Epithelial cell of proximal tubule (primary cell): ENCODE measurements around the gene CIAO2B. TPM values are rescaled to one million over a fixed set of nuclear protein-coding genes. Genes with fewer than 3 reads are reported as not detected.
"Not testable (repeated sequence)": the region's sequence is repeated elsewhere in the genome, so short reads cannot be mapped to it uniquely, and the experiment has no call there.

Source experiments
- DNase-seq: peaks from one replicate; pipeline ENCODE4 v3.0.0-alpha.2; 2011; ENCODE audit warnings: low read depth
- H3K4me3 ChIP-seq: 2 replicates; pipeline ENCODE4 v1.5.1; 2011; ENCODE audit warnings: low read depth, mild to moderate bottlenecking, low read length
- total RNA-seq: library from RNA; depleted of rRNA; stranded (reverse); fragments of >200 nt; gene quantifications from 2 replicates; pipeline ENCODE4 v1.2.3, GENCODE V29; 2015
- TF ChIP-seq, protein P1 (sequence below): conservative IDR thresholded peaks from 2 replicates; pipeline ENCODE4 v1.5.1; 2012; ENCODE audit warnings: low read depth, mild to moderate bottlenecking, low read length

Gene CIAO2B
- 123 and 178 TPM in 2 replicates for total RNA-seq

DNA sequence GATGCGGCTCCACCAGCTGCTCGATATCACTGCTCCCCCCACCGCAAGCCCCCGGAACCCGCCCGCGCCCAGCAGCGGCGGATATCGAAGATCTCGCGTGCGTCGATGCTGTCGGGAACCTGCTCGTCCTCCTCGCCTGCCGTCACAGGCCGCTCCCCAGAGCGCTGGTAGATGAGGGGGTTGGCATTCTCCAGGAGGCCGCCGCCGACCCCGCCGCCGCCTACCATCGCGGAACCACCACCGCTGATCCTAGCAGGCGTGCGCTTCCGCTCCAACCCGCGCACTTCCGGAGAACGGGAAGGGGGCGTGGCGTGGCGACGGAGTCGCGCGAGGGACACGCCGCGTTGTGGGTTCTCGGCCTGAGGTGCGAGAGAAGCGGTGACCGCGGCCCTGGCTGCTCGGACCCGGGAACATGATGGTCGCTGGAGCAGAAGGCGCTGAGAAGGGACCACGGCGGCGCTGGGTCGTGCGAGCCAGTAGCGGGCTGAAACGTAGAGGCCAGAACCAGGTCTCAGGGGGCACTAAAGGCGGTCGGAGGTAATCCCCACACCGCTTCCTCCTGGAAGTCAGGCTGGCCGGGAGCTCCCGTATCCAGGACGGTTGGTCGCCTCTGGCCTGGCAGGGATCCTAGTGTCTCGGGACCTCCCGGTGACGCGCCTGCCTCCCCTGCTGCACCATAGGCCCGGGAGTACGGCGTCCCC is at the start of gene CIAO2B:
Gene CIAO2B, minus strand, starts transcription at position 265 of the 701 bp plus-strand sequence. Its CDS starts 38 bp downstream, at position 227.
- TF ChIP-seq, protein P1, sequence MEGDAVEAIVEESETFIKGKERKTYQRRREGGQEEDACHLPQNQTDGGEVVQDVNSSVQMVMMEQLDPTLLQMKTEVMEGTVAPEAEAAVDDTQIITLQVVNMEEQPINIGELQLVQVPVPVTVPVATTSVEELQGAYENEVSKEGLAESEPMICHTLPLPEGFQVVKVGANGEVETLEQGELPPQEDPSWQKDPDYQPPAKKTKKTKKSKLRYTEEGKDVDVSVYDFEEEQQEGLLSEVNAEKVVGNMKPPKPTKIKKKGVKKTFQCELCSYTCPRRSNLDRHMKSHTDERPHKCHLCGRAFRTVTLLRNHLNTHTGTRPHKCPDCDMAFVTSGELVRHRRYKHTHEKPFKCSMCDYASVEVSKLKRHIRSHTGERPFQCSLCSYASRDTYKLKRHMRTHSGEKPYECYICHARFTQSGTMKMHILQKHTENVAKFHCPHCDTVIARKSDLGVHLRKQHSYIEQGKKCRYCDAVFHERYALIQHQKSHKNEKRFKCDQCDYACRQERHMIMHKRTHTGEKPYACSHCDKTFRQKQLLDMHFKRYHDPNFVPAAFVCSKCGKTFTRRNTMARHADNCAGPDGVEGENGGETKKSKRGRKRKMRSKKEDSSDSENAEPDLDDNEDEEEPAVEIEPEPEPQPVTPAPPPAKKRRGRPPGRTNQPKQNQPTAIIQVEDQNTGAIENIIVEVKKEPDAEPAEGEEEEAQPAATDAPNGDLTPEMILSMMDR = no peak
- no peak for DNase-seq
- peak within 1 kb of the TSS; percentile 78 for H3K4me3 ChIP-seq

DNA sequence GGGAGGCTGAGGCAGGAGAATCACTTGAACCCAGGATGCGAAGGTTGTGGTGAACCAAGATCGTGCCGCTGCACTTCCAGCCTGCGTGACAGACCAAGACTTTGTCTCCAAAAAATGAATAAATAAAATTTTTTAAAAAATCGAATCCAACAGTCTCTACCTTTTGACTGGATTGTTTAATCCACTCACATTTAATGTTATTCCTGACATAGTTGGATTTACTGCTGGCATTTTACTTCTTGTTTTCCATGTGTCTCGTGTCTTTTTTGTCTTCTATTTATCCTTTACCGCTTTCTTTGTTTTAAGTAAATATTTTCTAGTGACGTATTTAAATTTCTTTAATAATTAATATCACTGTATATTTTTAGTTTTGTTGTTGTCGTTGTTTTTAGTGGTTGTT is 48.8 kb upstream of the CIAO2B start:
- TF ChIP-seq, protein P1 = no peak
- H3K4me3 ChIP-seq = no peak overlapping the region
- DNase-seq = no peak

DNA sequence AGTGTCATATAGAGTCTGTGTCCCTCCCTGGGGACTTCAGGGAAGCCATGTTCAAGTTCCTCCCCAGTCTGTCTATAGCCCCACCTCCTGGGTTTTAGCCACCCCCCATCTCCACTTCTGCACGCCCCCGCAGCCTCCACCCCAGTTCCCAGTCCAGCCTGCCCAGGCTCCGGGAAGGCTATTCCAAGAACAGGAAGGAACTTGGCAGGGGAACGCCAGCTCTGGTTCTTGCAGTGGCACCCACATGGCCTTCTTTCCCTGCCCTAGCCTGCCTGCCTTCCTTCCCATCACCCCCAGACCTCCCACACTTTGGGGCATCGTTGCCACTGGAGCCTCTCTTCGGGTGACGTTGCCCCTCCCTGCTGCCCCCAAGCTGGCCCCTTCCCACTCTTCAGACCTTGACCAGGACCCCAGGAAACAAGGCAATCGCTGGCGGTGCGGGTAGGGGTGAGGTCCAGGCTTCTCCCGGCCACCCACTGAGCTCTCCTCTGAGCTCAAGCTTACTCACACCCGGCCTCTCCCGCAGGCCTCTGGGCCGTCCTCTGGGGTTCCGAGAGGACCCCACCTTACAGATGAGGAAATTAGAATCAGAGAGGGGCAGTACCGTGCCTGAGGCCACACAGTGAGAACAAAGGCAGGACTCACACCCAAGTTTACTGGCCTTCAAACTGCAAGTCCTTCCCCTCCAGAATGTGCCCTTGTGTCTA is 45.0 kb upstream of the CIAO2B start:
- TF ChIP-seq, protein P1 = no peak
- H3K4me3 ChIP-seq = no peak overlapping the region
- no peak for DNase-seq

DNA sequence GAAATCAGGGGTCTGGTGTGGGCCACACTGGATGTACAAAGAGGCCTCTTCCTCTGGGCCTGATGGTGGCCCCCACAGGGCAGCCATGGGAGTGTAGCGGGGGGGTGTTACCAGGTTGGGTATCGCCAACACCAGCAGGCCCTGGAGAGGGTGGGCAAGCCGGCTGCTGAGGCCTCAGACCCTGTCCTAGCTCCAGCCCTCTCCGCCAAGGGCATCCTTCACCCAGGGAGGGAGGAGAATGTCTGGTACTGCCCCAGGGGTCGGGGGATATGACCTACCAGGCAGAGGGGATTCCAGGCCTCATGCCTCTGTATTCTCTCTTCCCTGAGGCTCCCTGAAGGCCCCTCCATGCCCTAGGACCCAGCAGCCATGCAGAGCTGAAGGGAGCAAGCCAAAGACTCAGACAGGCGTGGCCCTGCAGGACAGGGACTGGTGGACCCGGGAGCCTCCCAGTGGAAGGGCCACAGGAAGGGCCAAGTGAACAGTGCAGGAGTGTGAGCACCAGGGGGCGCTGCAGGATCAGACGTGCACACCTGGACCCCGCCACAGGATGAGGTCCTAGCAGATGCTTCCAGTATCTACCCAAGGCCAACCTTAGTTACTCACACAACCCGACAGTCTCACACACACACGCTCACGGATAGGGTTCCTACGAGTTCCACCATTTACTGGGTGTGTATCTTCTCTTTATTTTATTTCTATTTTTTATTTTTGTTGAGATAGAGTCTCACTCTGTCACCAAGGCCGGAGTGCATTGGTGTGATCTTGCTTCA is 43.3 kb upstream of the CIAO2B start:
- H3K4me3 ChIP-seq = no peak overlapping the region
- TF ChIP-seq, protein P1 = peak; percentile 93
- no peak for DNase-seq

GRCh38 chr16:66976746-66977145 is 42.5 kb upstream of the CIAO2B start:
- DNase-seq = no peak
- TF ChIP-seq, protein P1 = no peak
- H3K4me3 ChIP-seq = no peak overlapping the region

DNA sequence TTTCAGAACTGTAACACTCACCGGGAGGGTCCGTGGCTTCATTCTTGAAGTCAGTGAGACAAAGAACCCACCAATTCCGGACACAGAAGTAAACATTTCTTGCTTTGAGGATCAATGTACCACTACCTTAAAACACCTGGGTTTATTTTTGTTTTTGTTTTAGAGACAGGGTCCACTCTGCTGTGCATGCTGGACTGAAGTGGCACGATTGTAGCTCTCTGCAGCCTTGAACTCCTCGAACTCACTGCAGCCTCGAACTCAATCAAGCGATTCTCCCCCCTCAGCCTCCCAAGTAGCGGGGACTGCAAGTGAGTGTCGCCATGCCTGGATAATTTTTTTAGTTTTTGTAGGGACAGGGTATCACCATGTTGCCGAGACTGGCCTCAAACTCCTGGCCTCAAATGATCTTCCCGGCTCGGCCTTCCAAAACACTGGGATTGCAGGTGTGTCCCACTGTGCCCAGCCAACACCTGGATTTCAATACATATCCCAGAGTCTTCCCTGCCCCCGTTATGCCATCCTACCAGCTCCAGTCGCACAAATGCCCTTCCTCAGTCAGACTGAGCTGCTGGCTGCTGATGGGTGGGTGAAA is 41.2 kb upstream of the CIAO2B start:
- H3K4me3 ChIP-seq = no peak overlapping the region
- TF ChIP-seq, protein P1 = no peak
- no peak for DNase-seq

DNA sequence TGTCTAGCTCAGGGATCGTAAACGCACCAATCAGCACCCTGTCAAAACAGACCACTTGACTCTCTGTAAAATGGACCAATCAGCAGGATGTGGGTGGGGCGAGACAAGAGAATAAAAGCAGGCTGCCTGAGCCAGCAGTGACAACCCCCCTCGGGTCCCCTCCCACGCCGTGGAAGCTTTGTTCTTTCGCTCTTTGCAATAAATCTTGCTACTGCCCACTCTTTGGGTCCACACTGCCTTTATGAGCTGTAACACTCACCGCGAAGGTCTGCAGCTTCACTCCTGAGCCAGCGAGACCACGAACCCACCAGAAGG is 40.7 kb upstream of the CIAO2B start:
- H3K4me3 ChIP-seq, DNase-seq: not testable (repeated sequence)

DNA sequence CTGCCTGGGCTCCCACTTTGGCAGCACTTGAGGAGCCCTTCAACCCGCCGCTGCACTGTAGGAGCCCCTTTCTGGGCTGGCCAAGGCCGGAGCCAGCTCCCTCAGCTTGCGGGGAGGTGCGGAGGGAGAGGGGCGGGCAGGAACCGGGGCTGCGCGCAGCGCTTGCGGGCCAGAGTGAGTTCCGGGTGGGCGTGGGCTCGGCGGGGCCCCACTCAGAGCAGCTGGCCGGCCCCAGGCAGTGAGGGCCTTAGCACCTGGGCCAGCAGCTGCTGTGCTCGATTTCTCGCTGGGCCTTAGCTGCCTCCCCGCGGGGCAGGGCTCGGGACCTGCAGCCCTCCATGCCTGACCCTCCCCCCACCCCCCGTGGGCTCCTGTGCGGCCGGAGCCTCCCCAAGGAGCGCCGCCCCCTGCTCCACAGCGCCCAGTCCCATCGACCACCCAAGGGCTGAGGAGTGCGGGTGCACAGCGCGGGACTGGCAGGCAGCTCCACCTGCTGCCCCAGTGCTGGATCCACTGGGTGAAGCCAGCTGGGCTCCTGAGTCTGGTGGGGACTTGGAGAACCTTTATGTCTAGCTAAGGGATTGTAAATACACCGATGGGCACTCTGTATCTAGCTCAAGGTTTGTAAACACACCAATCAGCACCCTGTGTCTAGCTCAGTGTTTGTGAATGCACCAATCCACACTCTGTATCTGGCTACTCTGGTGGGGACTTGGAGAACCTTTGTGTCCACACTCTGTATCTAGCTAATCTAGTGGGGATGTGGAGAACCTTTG is 40.1 kb upstream of the CIAO2B start:
- not testable (repeated sequence) for DNase-seq

More for the DNA sequence above, 40.1 kb upstream of the CIAO2B start:
- not testable (repeated sequence) for H3K4me3 ChIP-seq
